Heart left ventricle (tissue), 13 donors: ENCODE measurements around the gene MRPS15.

ENCODE experiments used
- POLR2A ChIP-seq, 2 donors: fragments of 450-650 bp; IDR thresholded peaks; one replicate each; pipeline ENCODE4 v1.6.1; 2017; ENCODE audit warnings: antibody characterized with exemption in 2 of 2, mild to moderate bottlenecking in 2 of 2, moderate library complexity in 2 of 2
- TF ChIP-seq, protein P1 (sequence below), 12 donors: fragments of 200-600 bp; sonication (generic) in 4 of 12; IDR thresholded peaks; one replicate each; pipeline versions ENCODE4 v1.5.0 to v1.8.0; 2018 to 2022; ENCODE audit warnings: antibody characterized with exemption in 12 of 12, mild to moderate bottlenecking in 5 of 12
- donor health status: ischemic (EF 13 %, LVEDD 7.1; RV severe dilation, severe dysfunction).
- donor health status: DM: no; HTN: yes; CAD: no.
- donor health status: DM: no; HTN: no; CAD: no.
- donor health status: ischemic (EF 25% LVEDD 6.9; RV normal size, moderate dysfunction).
- donor health status: ischemic (EF 25% LVEDD 5.7; RV mildly dilated, moderate dysfunction).
- donor health status: ischemic (EF 35%, LVEDD 5.7; RV mildly dilated, moderate dysfunction).
- donor health status: nonischemic (EF 11% LVEDD 7.7; RV severe dilation, severe dysfunction).
- donor health status: DM: yes; HTN: yes; CAD: no.
- donor health status: PGD.
- donor health status: ischemic (EF 29% LVEDD 5.4; RV normal size, mild dysfunction).
- donor health status: nonischemic (EF 23%, LVEDD 6.1; RV moderate dilation, normal function).

DNA sequence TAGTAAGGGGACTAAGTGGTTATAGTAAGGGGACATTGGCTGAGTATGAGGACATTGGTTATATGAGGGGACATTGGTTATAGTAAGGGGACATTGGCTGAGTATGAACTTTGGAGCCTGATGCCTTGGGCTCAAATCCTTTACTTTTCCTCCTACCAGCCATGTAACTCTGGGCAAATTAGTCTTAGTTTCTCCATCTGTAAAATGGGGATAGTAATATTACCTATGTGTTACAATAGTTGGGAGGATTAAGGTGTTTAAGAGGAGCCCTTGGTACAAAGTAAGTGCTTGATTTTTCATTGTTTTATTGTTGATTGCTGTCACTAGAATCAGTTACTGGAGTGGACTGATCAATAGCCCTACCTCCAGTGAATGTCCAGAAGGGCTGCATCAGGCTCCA lies 16.7 kb downstream of the MRPS15 start:
- TF ChIP-seq POLR2A (IDR thresholded peaks at IDR 0.05): no peak
- TF ChIP-seq, protein P1, sequence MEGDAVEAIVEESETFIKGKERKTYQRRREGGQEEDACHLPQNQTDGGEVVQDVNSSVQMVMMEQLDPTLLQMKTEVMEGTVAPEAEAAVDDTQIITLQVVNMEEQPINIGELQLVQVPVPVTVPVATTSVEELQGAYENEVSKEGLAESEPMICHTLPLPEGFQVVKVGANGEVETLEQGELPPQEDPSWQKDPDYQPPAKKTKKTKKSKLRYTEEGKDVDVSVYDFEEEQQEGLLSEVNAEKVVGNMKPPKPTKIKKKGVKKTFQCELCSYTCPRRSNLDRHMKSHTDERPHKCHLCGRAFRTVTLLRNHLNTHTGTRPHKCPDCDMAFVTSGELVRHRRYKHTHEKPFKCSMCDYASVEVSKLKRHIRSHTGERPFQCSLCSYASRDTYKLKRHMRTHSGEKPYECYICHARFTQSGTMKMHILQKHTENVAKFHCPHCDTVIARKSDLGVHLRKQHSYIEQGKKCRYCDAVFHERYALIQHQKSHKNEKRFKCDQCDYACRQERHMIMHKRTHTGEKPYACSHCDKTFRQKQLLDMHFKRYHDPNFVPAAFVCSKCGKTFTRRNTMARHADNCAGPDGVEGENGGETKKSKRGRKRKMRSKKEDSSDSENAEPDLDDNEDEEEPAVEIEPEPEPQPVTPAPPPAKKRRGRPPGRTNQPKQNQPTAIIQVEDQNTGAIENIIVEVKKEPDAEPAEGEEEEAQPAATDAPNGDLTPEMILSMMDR (IDR thresholded peaks at IDR 0.05): no peak
